Measurements from ENCODE around the gene ITGA1.
"Not testable (repeated sequence)": the region's sequence is repeated elsewhere in the genome, so short reads cannot be mapped to it uniquely, and the experiment has no call there.

ITGA1 gene

DNA sequence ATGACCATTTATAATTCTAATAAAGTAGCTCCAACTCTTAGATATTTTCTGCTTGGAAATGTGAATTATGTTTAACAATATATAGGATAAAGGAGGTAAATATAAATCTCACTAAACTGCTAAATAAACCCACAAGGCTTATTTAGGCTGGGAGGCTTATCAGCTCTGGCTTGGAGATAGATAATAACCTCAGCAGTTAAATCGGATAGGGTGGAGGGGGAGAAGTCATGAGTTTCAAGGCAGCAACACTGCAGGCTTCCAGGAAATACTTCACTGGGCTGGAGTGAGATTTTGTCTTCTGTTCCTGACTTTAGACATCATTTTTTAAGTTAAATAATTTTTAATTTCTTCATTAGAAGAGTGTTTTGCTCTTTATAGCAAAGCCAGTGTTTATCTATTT, 121.5 kb downstream of the ITGA1 start:
- DNase-seq = no peak

DNA sequence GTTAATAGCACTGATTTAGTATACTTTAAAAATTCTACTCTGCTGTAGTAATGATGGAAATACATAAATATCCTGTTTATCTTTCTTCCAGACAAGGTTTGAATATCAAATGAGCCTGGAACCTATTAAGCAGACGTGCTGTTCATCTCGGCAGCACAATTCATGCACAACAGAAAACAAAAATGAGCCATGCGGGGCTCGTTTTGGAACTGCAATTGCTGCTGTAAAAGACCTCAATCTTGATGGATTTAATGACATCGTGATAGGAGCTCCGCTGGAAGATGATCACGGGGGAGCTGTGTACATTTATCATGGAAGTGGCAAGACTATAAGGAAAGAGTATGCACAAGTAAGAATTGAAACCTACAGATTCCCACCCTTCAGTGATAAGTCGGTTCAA, 122.4 kb downstream of the ITGA1 start:
- no peak for DNase-seq

DNA sequence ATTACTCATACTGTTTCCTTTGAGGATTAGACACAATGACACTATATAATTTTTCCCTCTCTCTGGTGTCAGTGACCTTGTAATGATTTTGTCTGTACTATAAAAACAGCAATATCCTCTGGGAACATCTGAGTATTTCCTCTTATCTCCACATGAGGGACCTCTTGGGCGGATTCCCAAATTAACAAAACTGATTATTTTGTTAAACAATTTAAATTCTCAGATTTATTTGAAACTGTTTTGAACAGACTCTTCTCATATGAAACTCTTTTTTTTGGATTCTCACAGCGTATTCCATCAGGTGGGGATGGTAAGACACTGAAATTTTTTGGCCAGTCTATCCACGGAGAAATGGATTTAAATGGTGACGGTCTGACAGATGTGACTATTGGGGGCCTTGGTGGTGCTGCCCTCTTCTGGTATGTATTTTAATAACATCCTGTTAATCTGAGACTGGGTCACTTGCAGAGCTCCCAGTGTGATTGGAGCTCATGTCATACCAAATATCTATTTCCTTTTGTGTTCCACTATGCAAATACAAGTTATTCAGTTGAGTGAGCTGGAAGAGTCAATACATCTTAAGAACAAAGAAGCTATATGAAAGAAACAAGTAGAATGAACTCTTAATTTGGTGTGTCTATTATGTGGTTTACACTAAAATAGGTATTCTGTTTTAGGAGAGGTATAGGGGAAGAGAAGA, 127.6 kb downstream of the ITGA1 start:
- peak; percentile 82 for DNase-seq

DNA sequence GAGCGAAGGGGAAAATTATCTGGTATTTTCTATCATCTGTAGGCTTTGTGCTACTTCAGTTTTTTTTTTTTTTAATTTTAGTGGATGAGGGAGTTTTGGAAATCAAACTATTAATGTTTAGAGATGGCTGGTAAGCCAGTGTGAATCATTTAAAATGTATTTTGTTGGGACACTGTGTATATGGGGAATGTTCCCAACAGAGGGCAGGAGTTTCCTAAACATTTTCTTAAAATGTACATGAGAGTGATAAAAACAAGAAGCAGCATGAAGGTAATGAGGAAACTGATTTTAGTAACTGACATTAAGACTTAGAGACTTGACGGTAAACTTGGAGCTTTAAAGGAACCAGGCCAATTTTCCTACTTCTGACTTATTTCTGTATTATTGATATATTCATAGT, 133.2 kb downstream of the ITGA1 start:
- DNase-seq = no peak

DNA sequence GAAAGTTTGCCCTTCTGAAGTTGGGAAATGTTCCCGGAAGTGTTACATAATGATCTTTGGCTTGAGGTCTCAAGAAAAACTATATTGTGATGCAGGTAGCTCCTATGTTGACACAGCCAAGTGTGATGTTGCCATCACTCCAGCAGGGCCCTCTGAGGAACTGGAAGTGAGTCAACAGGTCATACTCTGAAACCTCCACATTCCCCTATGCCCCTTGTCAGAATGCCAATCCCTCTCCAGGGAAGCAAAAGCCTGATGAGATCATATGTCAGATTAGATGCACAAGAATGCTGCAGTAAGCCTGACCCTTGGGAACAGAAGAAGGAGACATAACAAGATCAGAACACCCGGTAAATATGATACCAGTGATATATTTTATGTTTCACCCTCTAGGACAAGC, 134.7 kb downstream of the ITGA1 start:
- DNase-seq = peak; percentile 12

DNA sequence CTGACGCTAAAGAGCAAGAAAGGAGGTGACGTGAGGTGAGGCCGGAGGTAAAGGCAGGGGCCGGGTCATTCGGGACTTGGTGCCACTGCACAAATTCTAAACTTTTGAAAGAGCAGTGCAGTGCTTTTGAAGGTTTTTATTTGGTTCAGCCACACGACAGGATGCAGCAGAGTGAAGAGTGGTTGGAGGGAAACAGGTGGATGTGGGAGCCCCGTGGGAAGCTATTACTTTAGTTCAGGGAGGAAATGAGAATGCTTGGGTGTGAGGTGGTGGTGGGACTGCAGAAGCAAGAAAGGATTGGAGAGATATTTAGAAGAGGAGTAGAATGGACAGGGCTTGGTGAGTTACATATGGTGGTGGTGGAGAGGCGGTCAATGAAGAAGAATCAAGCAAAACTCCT, 136.7 kb downstream of the ITGA1 start:
- no peak for DNase-seq

DNA sequence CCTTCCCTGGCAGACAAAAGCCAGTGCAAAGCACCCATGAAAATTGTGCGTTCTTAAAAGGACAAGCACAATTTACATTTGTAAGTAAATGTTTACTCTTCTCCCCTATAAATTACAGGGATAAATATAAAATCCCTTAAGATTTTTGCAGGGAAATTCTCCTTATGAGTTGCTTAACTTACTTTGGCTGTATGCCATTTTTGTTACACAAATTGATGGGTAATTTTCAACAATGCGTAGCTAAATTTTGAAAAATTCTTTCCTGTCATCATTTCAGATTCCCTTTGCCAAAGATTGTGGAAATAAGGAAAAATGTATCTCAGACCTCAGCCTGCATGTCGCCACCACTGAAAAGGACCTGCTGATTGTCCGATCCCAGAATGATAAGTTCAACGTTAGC, 137.3 kb downstream of the ITGA1 start:
- no peak for DNase-seq

DNA sequence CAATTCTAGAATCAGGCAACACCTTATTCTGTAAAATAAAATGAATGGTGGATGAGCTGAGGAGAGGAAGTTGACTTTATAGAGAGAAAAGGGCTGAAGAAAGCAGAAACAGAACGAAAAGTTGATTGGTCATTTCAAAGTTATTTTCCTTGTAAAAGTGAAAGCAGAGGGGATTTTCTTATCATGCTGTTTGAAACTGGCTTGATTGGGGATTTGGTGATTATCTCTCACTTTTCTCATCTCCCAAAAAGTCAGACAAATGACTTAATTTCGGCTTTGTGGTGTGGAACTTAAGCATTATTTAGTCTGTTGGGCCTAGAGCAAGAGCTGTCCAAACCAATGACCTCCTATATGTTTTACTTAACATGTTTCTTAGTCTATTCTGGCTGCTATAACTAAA, 141.0 kb downstream of the ITGA1 start:
- DNase-seq = no peak

DNA sequence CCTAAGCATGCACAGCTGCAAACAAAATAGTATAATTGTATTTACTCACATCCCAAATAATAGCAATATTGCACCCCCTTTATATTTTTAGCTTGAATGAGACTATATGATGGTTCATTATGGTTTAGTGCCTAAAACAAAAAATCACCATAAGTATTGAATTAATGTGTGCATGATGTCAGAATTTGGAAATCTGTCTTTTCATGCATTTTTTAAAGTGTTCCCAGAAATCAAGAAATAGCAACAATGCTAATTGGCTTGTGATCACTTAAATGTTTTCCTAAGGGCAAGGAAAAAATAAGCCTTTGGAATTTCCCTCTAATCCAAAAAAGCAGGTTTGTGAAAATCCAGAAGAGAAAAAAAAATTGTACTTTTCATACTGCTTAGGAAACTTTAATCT, 150.5 kb downstream of the ITGA1 start:
- no peak for DNase-seq

DNA sequence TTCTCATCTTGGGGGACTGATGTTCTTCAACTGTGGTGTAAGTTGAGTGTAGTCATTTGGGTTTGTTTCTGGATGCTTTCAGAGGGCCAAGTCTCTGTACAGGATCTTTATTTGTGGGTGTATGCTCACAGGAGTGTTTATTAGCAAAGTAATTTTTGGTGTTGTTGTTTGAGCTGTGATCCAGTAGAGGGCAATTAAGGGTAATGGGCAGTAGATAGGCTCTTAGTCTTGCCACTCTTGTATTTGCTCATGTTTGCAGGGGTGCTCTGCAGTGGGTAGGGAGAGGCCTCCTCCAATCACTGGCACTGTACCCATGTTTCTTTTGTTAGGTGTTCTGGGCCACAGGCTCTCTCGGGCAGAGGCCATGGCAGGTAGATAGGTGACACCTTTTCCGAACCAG, 155.6 kb downstream of the ITGA1 start:
- DNase-seq = peak; percentile 40

DNA sequence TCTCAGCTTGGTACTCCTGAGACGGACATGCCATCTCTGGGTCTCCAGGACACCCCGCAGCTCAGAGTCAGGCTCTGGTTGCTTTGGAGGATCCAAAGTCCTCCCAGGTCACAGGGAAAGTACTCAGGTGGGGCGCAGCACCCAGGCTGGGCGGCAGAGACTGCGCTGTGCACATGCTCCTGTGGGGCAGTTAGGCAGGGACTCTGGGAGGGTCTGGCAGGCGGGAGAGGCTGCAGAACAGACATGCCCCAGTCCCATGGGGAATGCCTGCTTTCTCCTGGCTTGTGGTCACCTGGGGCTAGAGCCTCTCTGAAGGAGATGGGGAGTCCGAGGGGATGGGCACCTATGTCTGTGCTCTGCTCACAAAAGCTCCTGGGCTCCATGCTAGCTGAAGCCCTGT, 156.1 kb downstream of the ITGA1 start:
- DNase-seq = no peak

DNA sequence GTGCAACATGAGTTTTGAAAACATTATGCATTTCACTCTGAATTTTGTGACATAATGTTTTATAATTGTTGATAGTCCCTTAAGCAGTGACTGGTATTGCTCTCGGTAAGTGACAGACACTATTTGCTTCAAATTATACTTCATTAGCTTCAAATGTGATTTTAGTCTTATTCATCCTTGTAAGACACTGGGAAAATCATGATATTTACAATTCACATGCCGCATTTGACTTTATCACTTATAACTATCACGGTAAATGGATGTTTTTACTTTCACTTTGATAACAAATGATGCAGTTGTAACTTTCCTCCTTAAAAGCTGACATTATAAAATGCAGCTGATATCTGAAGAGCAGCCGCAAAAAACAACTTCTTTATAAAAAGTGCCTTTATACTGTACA, 157.3 kb downstream of the ITGA1 start:
- peak; percentile 10 for DNase-seq

DNA sequence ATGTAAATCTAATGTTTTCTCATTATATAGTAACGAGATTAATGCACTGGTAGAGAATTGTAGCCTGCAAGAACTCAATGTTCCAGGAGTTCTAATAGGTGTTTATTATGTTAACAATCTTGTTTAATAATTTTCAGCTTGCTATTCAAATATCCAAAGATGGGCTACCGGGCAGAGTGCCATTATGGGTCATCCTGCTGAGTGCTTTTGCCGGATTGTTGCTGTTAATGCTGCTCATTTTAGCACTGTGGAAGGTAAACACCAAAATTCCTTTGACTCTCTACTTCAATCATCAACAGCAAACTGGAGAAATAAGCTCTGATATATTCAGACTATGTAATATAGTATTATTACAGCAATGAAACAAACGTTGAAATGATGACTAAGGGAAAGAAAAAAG, 159.5 kb downstream of the ITGA1 start:
- no peak for DNase-seq

DNA sequence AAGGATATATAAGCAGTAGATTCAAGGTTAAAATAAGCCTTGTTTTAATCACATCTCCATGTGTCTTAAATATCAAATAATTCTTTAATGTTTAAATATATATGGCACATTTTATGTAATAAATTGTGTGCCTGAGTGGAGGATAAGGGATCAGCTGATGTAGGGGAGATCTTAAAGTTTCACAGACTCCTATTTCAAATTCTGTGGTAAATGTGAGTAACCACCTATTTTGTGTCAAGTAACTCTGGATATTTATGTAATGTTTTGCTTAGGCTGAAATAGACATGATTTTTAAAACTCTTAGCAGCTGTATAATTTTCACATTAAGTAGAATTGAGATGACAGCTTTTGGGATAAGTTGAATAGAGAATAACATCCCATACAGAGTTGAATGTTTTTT, 160.1 kb downstream of the ITGA1 start:
- no peak for DNase-seq

DNA sequence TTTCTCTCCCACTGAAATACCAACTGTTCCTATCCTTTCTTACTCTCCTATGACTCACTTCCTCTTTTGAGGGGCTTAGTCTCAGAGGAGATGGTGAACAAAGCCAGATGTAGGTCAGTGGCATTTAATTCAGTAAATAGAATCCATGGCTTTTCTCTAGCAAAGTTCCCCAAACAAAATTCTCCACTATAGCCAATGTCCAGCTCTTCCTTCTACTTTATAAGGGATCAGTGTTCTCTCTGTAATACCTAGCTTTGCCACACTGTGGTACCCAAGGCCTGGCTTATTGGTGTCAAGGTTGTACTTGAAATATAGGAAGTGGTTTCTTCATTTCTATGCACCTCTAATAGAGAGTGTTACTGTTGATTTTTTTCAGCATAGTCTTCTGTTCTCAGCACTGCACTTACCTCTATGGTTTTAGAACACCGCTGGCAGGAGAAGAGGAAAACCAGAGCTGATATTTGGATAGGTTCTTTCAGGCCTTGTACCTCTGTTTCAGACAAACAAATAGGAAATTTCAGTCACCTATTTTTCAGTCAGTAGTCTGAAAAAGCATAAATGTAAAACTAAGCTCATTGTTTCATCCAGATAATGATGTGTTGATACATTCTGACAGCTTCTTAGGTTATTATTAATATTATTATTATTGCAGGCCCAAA, 160.8 kb downstream of the ITGA1 start:
- DNase-seq = peak; percentile 88

DNA sequence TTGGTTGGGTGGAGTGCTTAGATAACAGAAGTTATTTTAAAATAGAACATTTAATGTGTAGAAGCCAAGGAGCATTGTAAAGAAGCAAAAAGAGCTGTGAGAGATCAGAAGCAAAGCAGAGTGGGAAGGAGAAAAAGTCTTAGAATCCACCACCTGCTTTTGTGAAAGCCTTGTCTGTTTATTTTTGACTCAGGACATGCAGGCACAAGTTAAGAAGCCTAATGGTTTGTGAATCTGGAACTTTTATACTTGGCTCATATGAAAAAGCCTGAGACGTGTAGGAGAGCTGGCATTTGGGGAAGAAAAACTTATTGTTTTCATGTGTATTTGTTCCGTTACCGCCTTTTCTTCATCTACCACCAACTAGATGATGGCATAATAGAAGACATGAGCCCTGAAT, 163.0 kb downstream of the ITGA1 start:
- no peak for DNase-seq

DNA sequence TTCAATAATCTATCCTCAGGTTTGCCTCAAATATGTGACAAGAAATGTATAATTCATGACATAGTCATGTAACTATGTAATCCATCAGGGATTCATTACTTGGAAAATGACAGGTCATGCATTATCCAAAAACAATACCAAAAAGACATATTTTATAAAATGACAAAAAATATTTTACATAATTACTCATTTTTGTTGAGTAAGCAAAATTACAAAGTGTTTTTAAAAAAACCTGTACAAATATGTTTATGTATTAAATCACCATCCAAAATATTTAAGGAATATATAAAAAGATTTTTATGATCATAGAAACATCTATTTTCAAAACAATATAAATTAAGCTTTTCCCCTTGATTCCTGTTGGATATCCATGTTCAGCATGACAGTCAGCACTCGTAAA, 164.8 kb downstream of the ITGA1 start:
- no peak for DNase-seq

DNA sequence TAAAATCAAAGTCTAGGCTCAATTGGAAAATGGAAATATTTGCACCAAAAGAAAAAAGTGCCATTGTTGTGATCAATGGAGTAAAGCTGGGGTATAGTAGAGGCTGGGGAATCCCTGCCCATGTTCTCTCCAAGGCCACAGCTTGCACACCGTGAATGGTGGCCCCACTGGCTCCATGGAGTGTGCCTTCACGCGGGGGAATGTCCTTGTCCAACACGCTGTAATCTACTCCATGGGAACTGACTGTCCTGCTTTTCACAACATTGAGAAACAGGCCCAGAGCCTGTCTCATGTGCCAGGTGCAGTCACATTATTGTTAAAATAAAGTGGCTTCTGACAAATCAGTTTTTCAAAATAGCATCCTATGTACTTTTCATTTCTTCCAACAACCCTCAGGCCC, 168.3 kb downstream of the ITGA1 start:
- DNase-seq = no peak

DNA sequence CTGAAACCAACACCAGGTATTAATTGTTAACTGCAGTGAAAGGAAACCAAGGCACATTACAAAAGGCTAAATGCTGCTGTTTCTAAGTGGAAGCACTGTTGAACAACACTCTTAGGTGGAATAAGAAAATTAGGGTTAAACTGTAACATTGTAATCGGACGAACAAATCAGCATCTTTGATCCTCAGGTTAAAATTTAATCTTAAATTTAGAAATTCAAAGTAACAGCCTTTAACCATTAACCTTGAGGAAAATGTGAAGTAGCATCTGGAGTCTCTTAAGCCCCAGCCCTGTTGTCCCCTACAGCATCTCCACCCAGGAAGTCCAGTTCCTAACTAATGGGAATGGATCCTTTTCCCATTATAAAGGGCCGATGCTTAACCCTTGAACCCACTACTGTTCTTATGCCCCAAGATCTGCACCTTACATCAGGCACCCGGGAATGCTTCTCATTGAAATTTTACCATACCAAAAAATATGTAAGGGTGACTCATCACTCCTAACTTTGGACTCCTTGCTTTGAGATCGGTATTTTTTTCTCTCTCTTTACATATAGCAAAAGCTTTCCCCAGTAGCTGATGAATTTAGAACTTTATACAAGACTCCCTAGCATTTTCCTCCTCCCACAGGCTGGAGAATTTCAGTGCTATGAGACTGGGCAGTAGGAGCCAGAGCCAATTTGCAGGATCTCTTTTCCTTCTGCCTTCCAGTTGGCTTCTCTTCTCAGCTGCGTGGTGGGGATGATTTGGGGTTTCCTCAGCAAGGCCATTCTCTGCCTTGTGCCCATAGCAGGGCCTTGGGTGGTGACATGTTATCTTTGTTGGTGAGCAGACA, 169.4 kb downstream of the ITGA1 start:
- no peak for DNase-seq

DNA sequence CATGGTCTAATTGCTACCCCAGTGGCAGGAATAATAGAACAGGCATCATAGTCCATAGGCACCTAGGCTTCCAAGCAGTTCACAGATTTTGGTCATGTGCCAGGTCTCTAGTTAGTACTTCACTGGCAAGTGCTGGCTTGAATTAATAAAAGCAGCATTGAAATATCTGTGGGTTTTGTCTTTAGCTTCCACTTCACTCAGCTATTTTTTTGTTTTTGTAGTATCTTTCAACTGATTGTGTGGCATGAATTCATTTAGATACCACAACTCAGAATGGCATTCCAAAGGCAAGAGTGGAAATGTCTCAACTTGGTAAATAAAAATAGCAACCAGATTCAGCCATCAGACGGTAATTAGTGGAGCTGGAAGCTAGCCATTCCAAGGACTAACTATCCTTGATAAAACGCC, 173.6 kb downstream of the ITGA1 start:
- no peak for DNase-seq

DNA sequence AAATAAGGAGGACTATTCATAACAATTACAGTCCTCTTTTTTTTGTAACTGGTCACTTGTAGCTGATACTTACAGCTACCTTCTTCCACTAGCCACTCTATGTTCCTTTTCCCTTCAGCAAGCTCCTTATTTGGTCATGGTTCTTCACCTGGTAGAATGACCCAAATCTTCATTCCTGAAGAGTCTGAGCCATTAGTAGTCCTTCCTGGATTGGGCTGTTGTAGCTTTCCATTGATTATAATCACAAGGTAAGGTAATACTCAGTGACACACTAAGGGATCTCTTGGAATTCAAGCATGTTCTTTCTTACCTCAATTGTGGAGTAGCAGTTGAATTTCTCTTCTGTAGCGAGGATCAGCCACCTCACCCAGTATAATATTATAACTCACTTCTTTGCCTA, 175.9 kb downstream of the ITGA1 start:
- DNase-seq = no peak

DNA sequence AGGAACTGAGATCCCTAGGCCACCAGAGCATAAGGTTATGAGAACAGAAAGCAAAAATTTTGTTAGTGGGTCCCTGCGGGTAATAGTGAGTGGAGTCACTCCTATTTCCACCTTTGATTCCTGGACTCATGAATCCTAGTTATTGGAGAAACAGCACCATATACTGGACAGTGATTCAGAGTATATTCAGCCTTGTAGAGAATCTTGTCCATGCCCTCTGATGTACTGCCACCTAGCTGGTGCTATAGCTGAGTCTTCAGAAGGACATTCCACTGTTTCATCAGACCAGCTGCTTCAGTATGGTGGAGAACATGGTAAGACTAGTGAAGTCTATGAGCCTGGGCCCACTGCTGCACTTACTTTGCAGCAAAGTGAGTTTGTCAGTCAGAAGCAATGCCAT, 176.4 kb downstream of the ITGA1 start:
- no peak for DNase-seq

DNA sequence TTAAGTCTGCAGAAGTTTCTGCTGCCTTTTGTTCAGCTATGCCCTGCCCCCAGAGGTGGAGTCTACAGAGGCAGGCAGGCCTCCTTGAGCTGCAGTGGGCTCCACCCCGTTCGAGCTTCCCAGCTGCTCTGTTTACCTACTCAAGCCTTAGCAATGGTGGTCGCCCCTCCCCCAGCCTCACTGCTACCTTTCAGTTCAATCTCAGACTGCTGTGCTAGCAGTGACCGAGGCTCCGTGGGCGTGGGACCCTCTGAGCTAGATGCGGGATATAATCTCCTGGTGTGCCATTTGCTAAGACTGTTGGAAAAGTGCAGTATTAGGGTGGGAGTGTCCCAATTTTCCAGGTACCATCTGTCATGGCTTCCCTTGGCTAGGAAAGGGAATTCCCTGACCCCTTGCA, 188.4 kb downstream of the ITGA1 start:
- DNase-seq = not testable (repeated sequence)

DNA sequence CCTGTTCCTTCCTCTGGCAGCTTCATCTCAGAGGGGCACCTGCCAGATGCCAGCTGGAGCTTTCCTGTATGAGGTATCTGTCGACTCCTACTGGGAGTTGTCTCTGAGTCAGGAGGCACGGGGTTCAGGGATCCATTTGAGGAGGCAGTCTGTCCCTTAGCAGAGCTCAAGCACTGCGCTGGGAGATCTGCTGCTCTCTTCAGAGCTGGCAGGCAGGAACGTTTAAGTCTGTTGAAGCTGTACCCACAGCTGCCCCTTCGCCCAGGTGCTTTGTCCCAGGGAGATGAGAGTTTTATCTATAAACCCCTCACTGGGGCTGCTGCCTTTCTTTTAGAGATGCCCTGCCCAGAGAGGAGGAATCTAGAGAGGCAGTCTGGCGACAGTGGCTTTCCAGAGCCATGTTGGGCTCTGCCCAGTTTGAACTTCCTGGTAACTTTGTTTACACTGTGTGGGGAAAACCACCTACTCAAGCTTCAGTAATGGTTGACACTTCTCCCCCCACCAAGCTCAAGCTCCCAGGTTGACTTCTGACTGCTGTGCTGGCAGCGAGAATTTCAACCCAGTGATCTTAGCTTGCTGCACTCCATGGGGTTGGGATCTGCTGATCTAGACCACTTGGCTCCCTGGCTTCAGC, 189.7 kb downstream of the ITGA1 start:
- DNase-seq = no peak

Data from hematopoietic multipotent progenitor cell treated with erythropoietin and hydrocortisone succinate and interleukin-3 and kit ligand, for 6 days (in vitro differentiated cells).